NT2/D1 (cell line): ENCODE data around the gene NUCB2.

Experiments
- DNase-seq: peaks from one replicate; pipeline ENCODE4 v3.0.0-alpha.2; 2011; ENCODE audit warnings: low read depth, low spot score
- H3K27me3 ChIP-seq: 2 replicates; pipeline ENCODE4 v1.6.0; 2011; ENCODE audit warnings: mild to moderate bottlenecking; ENCODE audit not compliant: insufficient read length, insufficient read depth
- H3K36me3 ChIP-seq: 2 replicates; pipeline ENCODE4 v1.6.1; 2011; ENCODE audit warnings: mild to moderate bottlenecking, low read length, mixed read lengths; ENCODE audit not compliant: insufficient read depth, insufficient read length
- H3K4me1 ChIP-seq: 2 replicates; pipeline ENCODE4 v1.5.1; 2011; ENCODE audit not compliant: insufficient read depth, insufficient read length
- H3K4me3 ChIP-seq: 2 replicates; pipeline ENCODE4 v1.5.1; 2011; ENCODE audit warnings: low read depth; ENCODE audit not compliant: insufficient read length
- H3K9ac ChIP-seq: 2 replicates; pipeline ENCODE4 v1.6.0; 2011; ENCODE audit warnings: low read depth; ENCODE audit not compliant: insufficient read length
- H3K9me3 ChIP-seq: 2 replicates; pipeline ENCODE4 v1.5.1; 2011; ENCODE audit warnings: mild to moderate bottlenecking, low read length; ENCODE audit not compliant: insufficient read depth
- SUZ12 ChIP-seq: IDR thresholded peaks from 2 replicates; pipeline ENCODE4 v1.6.1; 2011; ENCODE audit not compliant: insufficient read length, insufficient read depth; ENCODE audit errors: extremely low read depth
- YY1 ChIP-seq: IDR thresholded peaks from 2 replicates; pipeline ENCODE4 v1.6.1; 2011; ENCODE audit not compliant: insufficient read length, insufficient read depth
- ZNF274 ChIP-seq: IDR thresholded peaks from 2 replicates; pipeline ENCODE4 v1.6.1; 2011; ENCODE audit warnings: mild to moderate bottlenecking, low read depth, low read length

Gene NUCB2

GRCh38 chr11:17375547-17375946 is 99.0 kb downstream of the NUCB2 start:
- H3K9ac ChIP-seq, result no peak overlapping the region
- H3K27me3 ChIP-seq, result peaks cover 52% of the 10 kb centered on the region
- no peaks in the 10 kb centered on the region for H3K36me3 ChIP-seq
- peaks cover 78% of the 10 kb centered on the region for H3K9me3 ChIP-seq
- no peak for DNase-seq
- H3K4me3 ChIP-seq, result no peak overlapping the region
- H3K4me1 ChIP-seq, result peaks cover 4% of the 10 kb centered on the region
- TF ChIP-seq ZNF274, result no peak
- no peak for TF ChIP-seq SUZ12
- no peak for TF ChIP-seq YY1

- Histone ChIP-seq H3K4me3 (no peak overlapping the region), H3K4me1 (peaks cover 4% of the 10 kb centered on the region), H3K9me3 (peaks cover 68% of the 10 kb centered on the region), H3K27me3 (peaks cover 52% of the 10 kb centered on the region), H3K9ac (no peak overlapping the region), H3K36me3 (no peaks in the 10 kb centered on the region)
- DNase-seq, result no peak
- TF ChIP-seq YY1, result no peak
- no peak for TF ChIP-seq SUZ12
- no peak for TF ChIP-seq ZNF274
Observed at GRCh38 chr11:17376493-17376892, 100.0 kb downstream of the NUCB2 start.

GRCh38 chr11:17378655-17379054 is 102.1 kb downstream of the NUCB2 start:
- H3K9me3 ChIP-seq, result peaks cover 47% of the 10 kb centered on the region
- no peak overlapping the region for H3K4me3 ChIP-seq
- H3K27me3 ChIP-seq, result peaks cover 52% of the 10 kb centered on the region
- no peak for DNase-seq
- TF ChIP-seq YY1, result no peak
- TF ChIP-seq ZNF274, result no peak
- TF ChIP-seq SUZ12, result no peak
- peaks cover 4% of the 10 kb centered on the region for H3K4me1 ChIP-seq
- no peak overlapping the region for H3K9ac ChIP-seq
- no peaks in the 10 kb centered on the region for H3K36me3 ChIP-seq

- peaks cover 45% of the 10 kb centered on the region for H3K27me3 ChIP-seq
- no peak for DNase-seq
- TF ChIP-seq ZNF274 (no peak), SUZ12 (no peak), YY1 (no peak)
- no peak overlapping the region for H3K4me3 ChIP-seq
- H3K36me3 ChIP-seq, result no peaks in the 10 kb centered on the region
- H3K4me1 ChIP-seq, result peaks cover 4% of the 10 kb centered on the region
- no peak overlapping the region for H3K9ac ChIP-seq
- peaks cover 37% of the 10 kb centered on the region; the same call in 1 of the 2 replicates for H3K9me3 ChIP-seq
Observed at GRCh38 chr11:17379383-17380180, 103.0 kb downstream of the NUCB2 start.

- Histone ChIP-seq H3K4me1 (peaks cover 10% of the 10 kb centered on the region), H3K36me3 (no peaks in the 10 kb centered on the region), H3K9me3 (peaks cover 25% of the 10 kb centered on the region; the same call in 1 of the 2 replicates), H3K9ac (no peak overlapping the region), H3K27me3 (peaks cover 36% of the 10 kb centered on the region), H3K4me3 (no peak overlapping the region)
- DNase-seq, result no peak
- TF ChIP-seq YY1, result no peak
Observed at GRCh38 chr11:17381156-17381555, 104.6 kb downstream of the NUCB2 start.
